Fibroblast of skin of back (primary cell): ENCODE measurements around the gene NUDT22.

Experiments used
- DNase-seq: peaks from one replicate; pipeline ENCODE4 v3.0.0-alpha.2; 2013

Gene NUDT22

DNA sequence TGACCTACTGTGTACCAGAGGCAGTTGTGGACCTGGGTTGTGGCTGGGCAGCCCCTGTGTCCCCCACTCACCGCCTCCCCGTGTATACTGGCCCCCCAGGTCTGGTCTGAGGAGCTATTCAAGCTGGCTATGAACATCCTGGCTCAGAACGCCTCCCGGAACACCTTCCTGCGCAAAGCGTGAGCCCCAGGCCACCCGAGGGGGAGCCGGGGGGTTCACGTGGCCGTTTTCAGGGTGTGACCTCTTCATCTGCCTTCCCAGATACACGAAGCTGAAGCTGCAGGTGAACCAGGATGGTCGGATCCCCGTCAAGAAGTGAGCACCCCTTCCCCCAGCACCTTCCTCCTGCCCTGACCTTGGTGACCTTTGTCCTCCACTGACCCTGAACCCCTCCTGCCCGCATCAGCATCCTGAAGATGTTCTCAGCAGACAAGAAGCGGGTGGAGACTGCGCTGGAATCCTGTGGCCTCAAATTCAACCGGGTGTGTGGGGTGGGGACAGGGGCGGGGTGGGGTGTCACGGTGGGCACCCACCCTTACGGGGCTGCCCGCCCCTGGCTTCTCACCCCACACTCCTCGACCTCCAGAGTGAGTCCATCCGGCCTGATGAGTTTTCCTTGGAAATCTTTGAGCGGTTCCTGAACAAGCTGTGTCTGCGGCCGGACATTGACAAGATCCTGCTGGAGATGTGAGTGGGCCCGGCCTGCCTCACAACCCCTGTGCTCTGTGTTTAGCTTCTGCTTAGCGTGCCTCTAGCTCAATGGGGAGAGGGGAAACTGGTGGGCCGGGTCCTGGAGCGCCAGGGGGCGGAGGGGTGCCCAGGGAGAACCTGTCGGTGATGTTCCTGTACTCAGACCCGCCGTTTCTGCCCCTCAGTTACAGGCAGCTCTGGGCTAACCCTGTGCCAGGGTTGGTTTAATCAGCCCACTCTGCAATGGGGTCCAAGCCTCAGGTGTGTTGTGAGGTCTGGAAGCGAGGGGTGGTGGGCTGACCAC is 29.4 kb downstream of the NUDT22 start:
- no peak for DNase-seq

GRCh38 chr11:64256300-64256699 is 30.2 kb downstream of the NUDT22 start:
- no peak for DNase-seq

- DNase-seq, result no peak
Measured at GRCh38 chr11:64258356-64258755, 32.3 kb downstream of the NUDT22 start.

- no peak for DNase-seq
Measured at GRCh38 chr11:64258946-64259532, 33.0 kb downstream of the NUDT22 start.

DNA sequence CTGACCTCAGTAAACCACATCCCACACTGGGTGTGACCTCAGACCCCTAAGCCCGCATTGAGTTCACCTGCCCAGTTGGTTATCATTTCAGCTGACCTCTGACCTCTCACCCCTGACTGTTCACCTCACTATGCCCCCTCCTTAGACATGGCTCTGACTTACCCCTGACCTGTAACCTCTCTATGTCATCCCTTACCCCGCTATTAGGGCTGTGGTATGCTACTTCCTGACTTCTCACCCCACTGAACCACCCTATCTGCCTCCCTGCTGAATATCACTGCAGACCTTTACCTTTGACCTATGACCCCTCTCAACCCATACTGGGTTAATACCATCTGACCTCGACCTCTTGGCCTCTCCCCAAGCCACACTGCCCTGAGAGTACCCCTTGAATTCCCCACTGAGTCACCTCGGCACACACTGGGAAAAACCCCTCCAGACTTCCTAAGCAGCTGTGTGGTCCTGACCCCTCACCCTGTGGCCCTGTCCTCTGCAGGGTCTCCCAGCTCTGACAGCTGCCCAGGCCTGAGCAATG is 33.5 kb downstream of the NUDT22 start:
- DNase-seq, result no peak

DNA sequence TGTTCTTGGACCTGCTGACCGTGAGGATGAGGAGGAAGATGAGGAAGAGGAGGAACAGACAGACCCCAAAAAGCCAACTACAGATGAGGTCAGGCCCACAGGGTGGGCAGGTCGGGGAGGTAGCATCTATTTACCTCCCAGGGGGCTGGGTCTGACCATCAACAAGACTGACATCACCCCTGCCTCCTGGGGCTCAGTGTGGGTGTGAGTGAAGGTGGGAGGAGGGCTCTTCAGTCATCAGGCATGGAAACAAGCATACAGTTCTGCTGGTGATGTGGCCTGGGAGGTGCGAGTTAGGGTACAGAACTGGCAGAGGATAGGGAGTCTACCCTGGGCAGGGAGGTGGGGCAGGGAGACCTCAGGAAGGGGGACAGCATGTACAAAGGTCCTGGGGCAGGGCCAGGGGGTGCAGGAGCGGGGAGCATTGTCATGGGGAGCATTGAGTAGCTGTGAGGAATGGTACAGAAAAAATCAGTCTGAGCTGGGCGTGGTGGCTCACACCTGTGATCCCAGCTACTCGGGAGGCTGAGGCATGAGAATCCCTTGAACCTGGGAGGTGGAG is 34.2 kb downstream of the NUDT22 start:
- no peak for DNase-seq

GRCh38 chr11:64261556-64262080 is 35.5 kb downstream of the NUDT22 start:
- DNase-seq, result no peak

DNA sequence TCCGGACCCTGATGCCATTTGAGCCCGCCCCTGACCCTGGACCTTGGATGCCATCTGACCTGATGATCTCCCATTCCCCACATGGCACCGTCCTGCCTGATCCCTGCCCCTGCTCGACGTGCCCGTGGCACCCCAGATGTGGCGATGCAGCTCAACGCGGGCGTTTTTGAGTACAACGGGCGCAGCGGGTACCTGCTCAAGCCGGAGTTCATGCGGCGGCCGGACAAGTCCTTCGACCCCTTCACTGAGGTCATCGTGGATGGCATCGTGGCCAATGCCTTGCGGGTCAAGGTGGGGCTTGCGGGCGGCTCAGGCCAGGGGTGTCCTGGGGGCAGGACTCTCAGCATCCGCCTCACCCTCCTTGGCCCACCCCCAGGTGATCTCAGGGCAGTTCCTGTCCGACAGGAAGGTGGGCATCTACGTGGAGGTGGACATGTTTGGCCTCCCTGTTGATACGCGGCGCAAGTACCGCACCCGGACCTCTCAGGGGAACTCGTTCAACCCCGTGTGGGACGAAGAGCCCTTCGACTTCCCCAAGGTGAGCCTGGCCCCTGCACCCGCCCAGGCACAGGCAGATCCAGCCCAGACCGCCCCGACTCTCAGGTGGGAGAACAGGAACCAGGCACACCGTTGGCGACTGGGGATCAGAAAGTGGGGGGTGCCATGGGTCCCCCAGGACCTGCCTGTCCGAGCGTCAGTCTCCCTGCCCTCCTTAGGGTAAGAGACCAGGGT is 36.4 kb downstream of the NUDT22 start:
- DNase-seq, result no peak

DNA sequence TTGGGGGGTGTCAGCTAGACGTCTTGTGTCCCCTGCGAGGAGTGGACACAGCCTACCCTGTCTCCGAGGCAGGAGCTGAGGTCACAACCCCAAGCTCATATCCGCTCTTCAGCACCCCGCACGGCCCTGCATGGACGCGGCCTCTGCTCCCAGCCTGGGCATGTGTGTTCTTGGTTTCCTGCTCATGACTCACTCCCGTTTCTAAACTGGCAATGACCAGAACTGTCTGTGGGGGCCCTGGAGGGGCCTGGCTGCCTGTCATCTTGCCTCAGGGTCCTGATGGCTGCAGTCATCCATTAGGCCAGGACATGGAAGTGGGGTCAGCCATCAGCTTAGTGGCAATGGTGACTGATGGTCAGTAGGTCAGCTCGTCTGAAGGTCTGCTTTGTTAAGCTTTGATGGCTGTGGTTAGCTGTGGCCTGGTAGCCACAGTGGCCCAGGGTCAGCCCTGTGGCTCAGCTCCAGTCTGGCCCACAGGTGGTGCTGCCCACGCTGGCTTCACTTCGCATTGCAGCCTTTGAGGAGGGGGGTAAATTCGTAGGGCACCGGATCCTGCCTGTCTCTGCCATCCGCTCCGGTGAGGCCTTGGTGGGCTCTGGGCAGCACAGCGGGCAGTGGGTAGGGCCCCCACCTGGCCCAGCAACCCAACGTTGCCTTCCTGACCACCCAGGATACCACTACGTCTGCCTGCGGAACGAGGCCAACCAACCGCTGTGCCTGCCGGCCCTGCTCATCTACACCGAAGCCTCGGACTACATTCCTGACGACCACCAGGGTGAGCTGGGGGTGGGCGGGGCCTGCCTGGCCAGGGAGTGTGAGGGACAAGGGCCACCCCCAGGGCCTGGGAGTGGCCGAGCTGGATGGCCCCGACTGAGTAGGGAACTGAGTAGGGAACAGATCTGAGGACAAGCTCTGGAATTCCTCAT is 37.2 kb downstream of the NUDT22 start:
- DNase-seq, result peak; percentile 36

GRCh38 chr11:64263947-64264317 is 37.9 kb downstream of the NUDT22 start:
- DNase-seq, result no peak

DNA sequence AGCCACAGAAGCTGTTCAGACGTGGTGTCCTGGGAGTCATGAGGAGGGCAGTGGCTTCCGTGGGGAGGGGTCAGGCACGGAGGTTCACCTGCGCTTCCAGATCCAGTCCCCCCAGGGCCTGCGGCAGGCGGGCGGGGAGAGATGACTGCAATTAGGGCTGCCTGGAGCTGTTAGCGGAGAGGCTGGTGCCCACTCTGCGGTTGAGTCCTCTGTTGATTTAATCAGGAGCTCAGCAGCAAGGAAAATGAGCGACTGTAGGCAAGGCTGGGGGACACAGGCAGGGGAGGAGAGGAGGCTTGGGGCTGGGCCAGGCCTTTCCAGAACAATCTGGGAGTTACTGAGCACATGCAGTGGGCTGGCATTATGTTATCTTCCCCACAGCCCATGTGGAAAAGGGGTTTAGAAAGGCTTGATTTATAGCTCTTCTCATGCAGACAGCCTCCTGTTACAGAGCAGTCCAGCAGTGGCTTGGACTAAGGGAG is 38.3 kb downstream of the NUDT22 start:
- no peak for DNase-seq

DNA sequence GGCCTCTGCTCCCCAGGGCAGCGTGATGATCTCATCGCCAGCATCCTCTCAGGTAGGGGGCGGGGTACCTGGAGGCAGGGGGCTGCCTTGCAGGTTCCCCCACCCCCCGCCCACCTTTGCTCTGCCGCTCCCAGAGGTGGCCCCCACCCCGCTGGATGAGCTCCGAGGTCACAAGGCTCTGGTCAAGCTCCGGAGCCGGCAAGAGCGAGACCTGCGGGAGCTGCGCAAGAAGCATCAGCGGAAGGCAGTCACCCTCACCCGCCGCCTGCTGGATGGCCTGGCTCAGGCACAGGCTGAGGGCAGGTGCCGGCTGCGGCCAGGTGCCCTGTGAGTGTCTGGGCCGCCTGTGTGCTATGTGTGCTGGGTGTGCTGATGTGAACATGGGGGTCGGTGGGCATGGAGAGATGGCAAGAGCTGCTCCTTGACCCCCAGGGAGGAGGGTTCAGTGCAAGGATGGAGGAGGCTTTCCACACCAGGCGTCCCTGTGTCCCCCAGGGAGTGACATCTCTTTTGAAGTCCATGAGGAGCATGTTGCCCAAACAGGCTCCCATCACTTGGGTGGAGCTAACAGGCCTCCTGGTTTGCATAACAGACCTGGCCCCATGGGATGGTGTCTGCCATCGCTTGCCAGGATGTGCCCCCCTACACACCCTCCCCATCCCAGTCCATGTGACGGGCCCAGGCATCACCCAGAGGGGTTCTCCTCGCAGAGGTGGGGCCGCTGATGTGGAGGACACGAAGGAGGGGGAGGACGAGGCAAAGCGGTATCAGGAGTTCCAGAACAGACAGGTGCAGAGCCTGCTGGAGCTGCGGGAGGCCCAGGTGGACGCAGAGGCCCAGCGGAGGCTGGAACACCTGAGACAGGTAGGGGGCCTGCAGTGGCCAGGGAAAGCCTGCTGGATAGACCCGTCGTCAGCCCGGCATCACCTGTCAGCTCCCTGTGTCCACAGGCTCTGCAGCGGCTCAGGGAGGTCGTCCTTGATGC is 39.4 kb downstream of the NUDT22 start:
- no peak for DNase-seq

- DNase-seq, result peak; percentile 22
Measured at GRCh38 chr11:64266339-64266738, 40.3 kb downstream of the NUDT22 start.

DNA sequence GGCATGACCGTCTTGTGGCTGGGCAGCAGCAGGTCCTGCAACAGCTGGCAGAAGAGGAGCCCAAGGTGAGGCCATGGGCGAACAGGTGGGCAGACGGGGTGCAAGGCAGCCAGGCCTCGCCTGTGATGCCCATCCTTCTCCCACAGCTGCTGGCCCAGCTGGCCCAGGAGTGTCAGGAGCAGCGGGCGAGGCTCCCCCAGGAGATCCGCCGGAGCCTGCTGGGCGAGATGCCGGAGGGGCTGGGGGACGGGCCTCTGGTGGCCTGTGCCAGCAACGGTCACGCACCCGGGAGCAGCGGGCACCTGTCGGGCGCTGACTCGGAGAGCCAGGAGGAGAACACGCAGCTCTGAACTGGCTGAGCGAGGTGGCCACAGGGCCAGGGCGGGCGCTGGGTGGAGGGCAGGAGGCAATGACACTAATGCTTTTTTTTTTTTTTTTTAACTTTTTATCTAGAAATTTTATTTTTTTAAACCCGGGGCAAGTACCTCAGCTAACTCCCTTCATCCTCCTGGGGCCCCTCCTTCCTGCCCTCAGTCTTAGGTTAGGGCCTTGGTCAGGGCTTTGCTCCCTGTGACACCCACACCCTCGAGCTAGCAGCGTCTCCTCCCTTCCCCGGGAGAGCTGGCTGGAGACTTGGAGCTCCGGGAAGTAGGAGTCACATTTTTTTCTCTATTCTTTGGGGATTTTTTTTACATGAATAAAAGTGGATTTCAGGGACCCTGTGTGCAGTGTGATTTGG is 41.3 kb downstream of the NUDT22 start:
- no peak for DNase-seq

DNA sequence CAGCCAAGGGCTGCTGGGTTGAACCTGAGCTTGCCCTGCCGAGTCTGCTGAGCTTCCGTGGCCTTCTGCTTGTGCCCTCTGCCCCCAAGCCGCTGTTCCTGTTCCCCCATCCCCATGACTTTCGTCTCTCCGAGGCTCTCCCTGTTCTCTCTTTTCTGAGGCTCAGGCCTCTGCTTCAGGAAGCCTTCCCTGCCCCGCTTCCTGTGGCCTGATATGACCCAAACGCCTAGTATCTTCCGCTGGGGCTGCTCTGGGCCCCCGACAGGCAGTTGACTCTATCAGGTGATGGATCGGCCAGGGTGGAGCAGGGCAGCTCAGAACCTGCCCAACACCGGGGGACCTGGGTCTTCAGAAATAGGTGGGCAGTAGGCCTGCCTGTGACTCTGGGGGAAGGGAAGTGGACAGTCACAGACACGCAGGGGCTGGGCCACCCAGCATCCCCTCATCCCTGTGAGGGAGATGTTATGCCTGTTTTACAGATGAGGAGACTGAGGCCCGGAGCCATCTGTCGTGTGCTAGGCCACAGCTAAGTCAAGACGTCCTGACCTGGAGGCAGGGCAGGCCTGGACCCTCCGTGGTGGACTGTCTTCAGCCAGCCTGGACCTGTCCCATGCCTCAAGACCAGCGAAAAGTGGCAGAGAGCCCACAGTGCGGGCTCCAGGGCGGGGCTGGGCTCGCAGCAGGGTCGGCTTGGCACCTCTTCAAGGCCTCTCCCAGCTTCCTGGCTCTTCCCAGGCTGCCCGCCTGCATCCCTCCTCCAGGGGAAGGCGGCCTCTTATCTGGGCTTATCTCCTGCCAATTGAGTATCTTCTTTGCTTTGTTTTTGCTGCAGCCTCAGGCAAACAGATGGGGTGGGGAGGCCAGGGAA is 42.2 kb downstream of the NUDT22 start:
- DNase-seq, result peak; percentile 44

DNA sequence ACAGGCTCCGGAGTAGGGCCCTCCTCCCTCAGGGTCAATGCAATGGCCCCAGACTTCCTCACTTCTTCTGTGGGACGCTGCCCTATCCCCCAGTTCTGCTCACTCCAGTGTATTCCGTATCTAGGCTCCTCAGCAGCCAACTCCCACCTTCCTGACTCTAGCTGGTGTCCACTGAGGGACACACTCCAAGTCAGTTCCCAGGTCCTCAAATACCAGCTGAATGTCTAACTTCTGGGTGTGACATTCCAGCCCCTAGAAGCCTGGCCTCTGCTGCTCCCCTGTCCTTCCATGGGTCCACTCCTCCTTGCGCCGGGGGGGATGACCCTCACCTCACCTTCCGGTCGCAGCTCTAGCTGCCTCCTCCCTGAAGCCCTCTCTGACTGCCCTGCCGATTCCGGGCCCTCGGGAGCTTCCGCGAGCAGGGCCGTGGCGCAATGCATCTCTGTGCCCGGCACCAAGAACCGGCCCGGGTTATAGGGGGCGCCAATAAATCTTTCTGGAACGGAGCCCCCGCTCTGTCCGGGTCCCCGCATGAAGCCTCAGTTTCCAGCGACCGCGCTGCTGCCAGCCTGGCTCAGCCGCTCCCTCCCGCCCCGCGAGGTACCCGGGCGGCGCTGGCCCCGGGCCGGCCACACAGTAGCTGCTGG is 42.9 kb downstream of the NUDT22 start:
- peak; percentile 49 for DNase-seq

- DNase-seq, result peak; percentile 100
Measured at GRCh38 chr11:64269540-64270220, 43.6 kb downstream of the NUDT22 start.
